Tibial nerve (tissue), 4 donors: ENCODE measurements around the gene TNFRSF21.

Experiments used
- EP300 ChIP-seq, 2 donors: sonication (generic); formaldehyde crosslinking; IDR thresholded peaks; one replicate each; pipeline ENCODE4 v1.6.1; 2017; ENCODE audit warnings: antibody characterized with exemption in 2 of 2, mild to moderate bottlenecking in 1 of 2
- POLR2A ChIP-seq, 2 donors: fragments of 450-650 bp; IDR thresholded peaks; one replicate each; pipeline ENCODE4 v1.6.1; 2017; ENCODE audit warnings: antibody characterized with exemption in 2 of 2, mild to moderate bottlenecking in 2 of 2, moderate library complexity in 2 of 2
- TF ChIP-seq, protein P1 (sequence below), 5 experiments: fragments of 200-600 bp in 3 of 5; fragments of 450-650 bp in 2 of 5; sonication (generic) in 3 of 5; IDR thresholded peaks; one replicate each; pipeline ENCODE4 v1.5.1; 2016 to 2019; ENCODE audit warnings: antibody characterized with exemption in 5 of 5, mild to moderate bottlenecking in 3 of 5, moderate library complexity in 2 of 5

DNA sequence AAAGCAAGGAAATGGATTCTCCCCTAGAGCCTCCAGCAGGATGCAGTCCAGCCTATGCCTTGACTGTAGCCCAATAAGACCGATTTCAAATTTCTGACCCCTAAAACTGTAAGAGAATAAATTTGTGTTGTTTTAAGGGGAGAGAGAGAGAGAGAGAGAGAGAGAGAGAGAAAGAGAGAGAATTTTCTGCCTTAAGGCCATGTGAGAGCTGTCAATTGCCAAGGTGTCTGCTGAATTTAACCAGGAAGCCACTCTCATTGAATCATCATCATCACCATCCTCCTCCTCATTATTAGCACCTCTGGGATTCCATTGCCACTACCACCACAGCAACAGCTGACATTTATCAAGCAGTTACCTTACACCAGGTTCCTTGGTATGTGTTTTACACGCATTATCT, 27.8 kb upstream of the TNFRSF21 start:
- TF ChIP-seq POLR2A (IDR thresholded peaks at IDR 0.05) (no peak), EP300 (IDR thresholded peaks at IDR 0.05) (no peak)
- TF ChIP-seq, protein P1, sequence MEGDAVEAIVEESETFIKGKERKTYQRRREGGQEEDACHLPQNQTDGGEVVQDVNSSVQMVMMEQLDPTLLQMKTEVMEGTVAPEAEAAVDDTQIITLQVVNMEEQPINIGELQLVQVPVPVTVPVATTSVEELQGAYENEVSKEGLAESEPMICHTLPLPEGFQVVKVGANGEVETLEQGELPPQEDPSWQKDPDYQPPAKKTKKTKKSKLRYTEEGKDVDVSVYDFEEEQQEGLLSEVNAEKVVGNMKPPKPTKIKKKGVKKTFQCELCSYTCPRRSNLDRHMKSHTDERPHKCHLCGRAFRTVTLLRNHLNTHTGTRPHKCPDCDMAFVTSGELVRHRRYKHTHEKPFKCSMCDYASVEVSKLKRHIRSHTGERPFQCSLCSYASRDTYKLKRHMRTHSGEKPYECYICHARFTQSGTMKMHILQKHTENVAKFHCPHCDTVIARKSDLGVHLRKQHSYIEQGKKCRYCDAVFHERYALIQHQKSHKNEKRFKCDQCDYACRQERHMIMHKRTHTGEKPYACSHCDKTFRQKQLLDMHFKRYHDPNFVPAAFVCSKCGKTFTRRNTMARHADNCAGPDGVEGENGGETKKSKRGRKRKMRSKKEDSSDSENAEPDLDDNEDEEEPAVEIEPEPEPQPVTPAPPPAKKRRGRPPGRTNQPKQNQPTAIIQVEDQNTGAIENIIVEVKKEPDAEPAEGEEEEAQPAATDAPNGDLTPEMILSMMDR (IDR thresholded peaks at IDR 0.05) = no peak
